ENCODE results near the gene IGFBP1. TPM values are rescaled to one million over a fixed set of nuclear protein-coding genes. Genes with fewer than 3 reads are reported as not detected.
A peak's percentile ranks its signal among the peaks of the same experiment; 100 is the strongest.
"Not testable (repeated sequence)": the region's sequence is repeated elsewhere in the genome, so short reads cannot be mapped to it uniquely, and the experiment has no call there.

The IGFBP1 gene
- polyA plus RNA-seq (2011; rRNA removed) = 8.4 and 16.9 TPM in 2 replicates
- 3.7 and 5.8 TPM in 2 replicates for polyA plus RNA-seq (2012; cell fraction: cytosol; rRNA removed)
- polyA plus RNA-seq (2012; cell fraction: nucleus; rRNA removed) = 12.8 and 23.6 TPM in 2 replicates
- polyA plus RNA-seq (2017; fragmentation: RNase III; extraction: RNeasy Plus Mini Kit Qiagen cat#74134 plus additional on column Dnase treatment) = 2.7 to 4.4 TPM (median 4.2 TPM) in 3 replicates
- 1.7 and 2.1 TPM in 2 replicates for polyA minus RNA-seq (2011; rRNA and poly(A)+ RNA removed)

DNA sequence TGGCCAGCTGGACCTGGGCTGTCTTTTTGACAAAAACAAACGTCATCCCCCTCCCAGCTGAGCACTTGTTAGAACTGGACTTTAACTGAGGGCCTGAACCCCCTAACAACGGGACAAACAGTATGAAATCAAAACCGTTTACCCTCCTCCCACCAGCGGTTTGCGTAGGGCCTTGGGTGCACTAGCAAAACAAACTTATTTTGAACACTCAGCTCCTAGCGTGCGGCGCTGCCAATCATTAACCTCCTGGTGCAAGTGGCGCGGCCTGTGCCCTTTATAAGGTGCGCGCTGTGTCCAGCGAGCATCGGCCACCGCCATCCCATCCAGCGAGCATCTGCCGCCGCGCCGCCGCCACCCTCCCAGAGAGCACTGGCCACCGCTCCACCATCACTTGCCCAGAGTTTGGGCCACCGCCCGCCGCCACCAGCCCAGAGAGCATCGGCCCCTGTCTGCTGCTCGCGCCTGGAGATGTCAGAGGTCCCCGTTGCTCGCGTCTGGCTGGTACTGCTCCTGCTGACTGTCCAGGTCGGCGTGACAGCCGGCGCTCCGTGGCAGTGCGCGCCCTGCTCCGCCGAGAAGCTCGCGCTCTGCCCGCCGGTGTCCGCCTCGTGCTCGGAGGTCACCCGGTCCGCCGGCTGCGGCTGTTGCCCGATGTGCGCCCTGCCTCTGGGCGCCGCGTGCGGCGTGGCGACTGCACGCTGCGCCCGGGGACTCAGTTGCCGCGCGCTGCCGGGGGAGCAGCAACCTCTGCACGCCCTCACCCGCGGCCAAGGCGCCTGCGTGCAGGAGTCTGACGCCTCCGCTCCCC, at the start of gene IGFBP1:
TSS of gene IGFBP1 (plus strand) at position 304 of the 808 bp plus-strand sequence. CDS start at position 469, 165 bp downstream.
- 1% methylated on average over 14 of the region's 73 CpGs for WGBS (ENCODE audit: missing lambda C conversion rate)
- peaks cover 50% of the 10 kb centered on the region for H3K4me1 ChIP-seq
- no peaks in the 10 kb centered on the region for H3K9me3 ChIP-seq
- peak within 1 kb of the TSS; percentile 97 for H3K4me2 ChIP-seq
- TF ChIP-seq, protein P1, sequence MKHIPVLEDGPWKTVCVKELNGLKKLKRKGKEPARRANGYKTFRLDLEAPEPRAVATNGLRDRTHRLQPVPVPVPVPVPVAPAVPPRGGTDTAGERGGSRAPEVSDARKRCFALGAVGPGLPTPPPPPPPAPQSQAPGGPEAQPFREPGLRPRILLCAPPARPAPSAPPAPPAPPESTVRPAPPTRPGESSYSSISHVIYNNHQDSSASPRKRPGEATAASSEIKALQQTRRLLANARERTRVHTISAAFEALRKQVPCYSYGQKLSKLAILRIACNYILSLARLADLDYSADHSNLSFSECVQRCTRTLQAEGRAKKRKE (CRISPR knock-in tag; IDR thresholded peaks at IDR 0.05; ENCODE audit: low read depth) = 0 out of 2 replicates have a peak, but pooled peaks have one; percentile 36
- TF ChIP-seq, protein P2, sequence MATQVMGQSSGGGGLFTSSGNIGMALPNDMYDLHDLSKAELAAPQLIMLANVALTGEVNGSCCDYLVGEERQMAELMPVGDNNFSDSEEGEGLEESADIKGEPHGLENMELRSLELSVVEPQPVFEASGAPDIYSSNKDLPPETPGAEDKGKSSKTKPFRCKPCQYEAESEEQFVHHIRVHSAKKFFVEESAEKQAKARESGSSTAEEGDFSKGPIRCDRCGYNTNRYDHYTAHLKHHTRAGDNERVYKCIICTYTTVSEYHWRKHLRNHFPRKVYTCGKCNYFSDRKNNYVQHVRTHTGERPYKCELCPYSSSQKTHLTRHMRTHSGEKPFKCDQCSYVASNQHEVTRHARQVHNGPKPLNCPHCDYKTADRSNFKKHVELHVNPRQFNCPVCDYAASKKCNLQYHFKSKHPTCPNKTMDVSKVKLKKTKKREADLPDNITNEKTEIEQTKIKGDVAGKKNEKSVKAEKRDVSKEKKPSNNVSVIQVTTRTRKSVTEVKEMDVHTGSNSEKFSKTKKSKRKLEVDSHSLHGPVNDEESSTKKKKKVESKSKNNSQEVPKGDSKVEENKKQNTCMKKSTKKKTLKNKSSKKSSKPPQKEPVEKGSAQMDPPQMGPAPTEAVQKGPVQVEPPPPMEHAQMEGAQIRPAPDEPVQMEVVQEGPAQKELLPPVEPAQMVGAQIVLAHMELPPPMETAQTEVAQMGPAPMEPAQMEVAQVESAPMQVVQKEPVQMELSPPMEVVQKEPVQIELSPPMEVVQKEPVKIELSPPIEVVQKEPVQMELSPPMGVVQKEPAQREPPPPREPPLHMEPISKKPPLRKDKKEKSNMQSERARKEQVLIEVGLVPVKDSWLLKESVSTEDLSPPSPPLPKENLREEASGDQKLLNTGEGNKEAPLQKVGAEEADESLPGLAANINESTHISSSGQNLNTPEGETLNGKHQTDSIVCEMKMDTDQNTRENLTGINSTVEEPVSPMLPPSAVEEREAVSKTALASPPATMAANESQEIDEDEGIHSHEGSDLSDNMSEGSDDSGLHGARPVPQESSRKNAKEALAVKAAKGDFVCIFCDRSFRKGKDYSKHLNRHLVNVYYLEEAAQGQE (IDR thresholded peaks at IDR 0.05) = no peak
- TF ChIP-seq SREBF2 (IDR thresholded peaks at IDR 0.05) = no peak
- no peak for TF ChIP-seq JUNB (IDR thresholded peaks at IDR 0.05)
- TF ChIP-seq SMC3 (IDR thresholded peaks at IDR 0.05) = no peak
- TF ChIP-seq CBX2 (IDR thresholded peaks at IDR 0.05; ENCODE audit: borderline replicate concordance, low read depth) = no peak
- TF ChIP-seq, protein P3, sequence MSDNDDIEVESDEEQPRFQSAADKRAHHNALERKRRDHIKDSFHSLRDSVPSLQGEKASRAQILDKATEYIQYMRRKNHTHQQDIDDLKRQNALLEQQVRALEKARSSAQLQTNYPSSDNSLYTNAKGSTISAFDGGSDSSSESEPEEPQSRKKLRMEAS (IDR thresholded peaks at IDR 0.05) = peak; percentile 66
- TF ChIP-seq, protein P4, sequence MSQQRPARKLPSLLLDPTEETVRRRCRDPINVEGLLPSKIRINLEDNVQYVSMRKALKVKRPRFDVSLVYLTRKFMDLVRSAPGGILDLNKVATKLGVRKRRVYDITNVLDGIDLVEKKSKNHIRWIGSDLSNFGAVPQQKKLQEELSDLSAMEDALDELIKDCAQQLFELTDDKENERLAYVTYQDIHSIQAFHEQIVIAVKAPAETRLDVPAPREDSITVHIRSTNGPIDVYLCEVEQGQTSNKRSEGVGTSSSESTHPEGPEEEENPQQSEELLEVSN (IDR thresholded peaks at IDR 0.05; ENCODE audit: borderline replicate concordance, low read depth) = 0 out of 2 replicates have a peak, but pooled peaks have one; percentile 53
- TF ChIP-seq POLR2A (IDR thresholded peaks at IDR 0.05; ENCODE audit: low read length) = peak; percentile 22; the same call in 1 of the 2 replicates
- TF ChIP-seq CEBPB (IDR thresholded peaks at IDR 0.05) = no peak
- TF ChIP-seq RARB (CRISPR knock-in tag; IDR thresholded peaks at IDR 0.05) = no peak
- ChIA-PET CTCF (interaction anchor here (0.6 to 7.8 kb wide), 7 partner anchors 12 to 1292 kb away, joined by 3 to 51 read pairs (median 14); partner anchors contain the start of gene IGFBP3), POLR2A (interaction anchor here (2.3 kb wide), 1 partner anchor 33 kb away, joined by 9 read pairs; the partner anchor contains the start of gene IGFBP3)
- H3K27ac ChIP-seq = peak within 1 kb of the TSS; percentile 86 to 89
- ATAC-seq (peak; percentile 74 to 77), DNase-seq (ENCODE audit: low read depth in 1 of 2, low spot score in 1 of 2) (peak in 1 of 2 experiments; percentile 40), FAIRE-seq (no peak)
- H3K4me3 ChIP-seq = peak within 1 kb of the TSS; percentile 74

DNA sequence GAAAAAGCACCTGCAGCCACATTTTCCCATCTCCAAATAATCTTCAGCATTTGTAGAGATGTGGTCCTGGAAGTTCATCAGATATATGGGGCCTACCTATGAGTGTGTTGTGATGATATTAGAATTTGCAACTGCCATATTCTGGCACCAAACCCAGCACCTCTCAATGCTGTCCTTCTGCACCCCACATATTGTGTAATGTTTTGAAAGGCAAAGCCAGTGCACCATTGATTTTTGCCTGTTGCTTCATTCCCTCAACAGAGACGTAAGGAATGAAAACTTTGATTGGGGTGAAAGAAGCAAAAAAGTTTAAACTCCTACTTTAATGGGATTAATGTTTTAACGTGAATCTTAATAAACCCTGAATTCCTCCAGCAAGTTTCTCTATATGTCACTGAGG, 49.4 kb upstream of the IGFBP1 start:
- H3K4me3 ChIP-seq; CTCF ChIA-PET; DNase-seq (ENCODE audit: low read depth in 1 of 2, low spot score in 1 of 2); FAIRE-seq; ATAC-seq; H3K27ac ChIP-seq; H3K4me1 ChIP-seq; POLR2A ChIA-PET; H3K4me2 ChIP-seq; H3K9me3 ChIP-seq: not testable (repeated sequence)
- WGBS (ENCODE audit: missing lambda C conversion rate) = 48% methylated on average over 2 of the region's 2 CpGs

DNA sequence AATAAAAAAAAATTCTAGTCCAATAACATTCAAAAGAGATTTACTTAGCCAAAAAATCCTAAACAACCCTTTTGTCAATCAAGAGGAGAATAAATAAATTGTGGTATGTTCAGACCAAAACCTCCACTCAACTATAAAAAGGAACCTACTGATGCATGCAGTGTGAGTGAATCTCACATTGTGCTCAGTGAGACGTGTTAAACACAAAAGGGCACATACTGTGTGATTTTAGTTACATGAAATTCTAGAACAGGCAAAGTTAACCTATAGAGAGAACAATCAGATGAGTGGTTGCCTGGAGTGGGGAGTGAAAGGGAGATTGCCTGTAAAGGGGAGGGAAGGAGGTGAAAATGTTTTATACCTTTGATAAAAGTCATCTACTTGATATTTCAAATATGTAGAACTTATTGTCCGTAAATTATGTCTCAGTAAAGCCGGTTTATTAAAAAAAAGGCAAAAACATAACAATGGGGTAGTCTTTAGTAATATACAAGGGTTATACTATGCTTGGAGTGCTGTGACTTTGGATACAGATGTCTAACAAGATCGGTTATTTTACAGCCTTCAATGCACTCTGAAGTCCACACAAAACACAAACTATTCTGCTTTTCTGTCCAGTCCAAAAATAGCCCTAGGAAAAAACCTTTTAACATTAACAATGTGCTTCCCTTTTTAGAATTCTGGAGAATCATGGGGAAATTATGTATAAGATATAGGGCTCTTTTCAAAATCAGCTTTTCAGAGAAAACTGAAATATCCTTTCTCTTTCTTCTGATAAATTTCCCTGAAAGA, 46.2 kb upstream of the IGFBP1 start:
- CTCF ChIA-PET = not testable (repeated sequence)

DNA sequence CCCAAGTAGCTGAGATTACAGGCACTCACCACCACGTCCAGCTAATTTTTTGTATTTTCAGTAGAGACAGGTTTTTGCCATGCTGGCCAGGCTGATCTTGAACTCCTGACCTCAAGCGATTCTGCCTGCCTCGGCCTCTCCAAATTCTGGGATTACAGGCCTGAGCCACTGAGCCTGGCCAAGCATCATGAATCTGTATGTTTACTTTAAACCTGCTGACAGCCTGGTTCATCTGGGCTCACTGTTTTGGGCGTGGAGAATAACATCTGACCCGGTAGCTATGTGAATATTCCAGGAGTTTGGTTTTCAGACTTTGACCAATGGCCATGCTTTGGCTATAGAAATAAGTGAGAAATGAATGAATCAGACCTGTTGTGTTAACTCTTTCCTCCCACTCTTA, 41.8 kb upstream of the IGFBP1 start:
- WGBS (ENCODE audit: missing lambda C conversion rate) = 38% methylated on average over 5 of the region's 5 CpGs
- H3K4me3 ChIP-seq, H3K4me1 ChIP-seq, H3K4me2 ChIP-seq, H3K27ac ChIP-seq, H3K9me3 ChIP-seq, FAIRE-seq, POLR2A ChIA-PET: not testable (repeated sequence)
- DNase-seq (ENCODE audit: low read depth in 1 of 2, low spot score in 1 of 2) = peak in 1 of 2 experiments; percentile 16
- CTCF ChIA-PET = interaction anchor here (1.1 kb wide), 1 partner anchor 11 kb away, joined by 3 read pairs; no protein-coding TSS in a partner anchor
- peak in 1 of 2 experiments; percentile 42; a peak in 3 of 6 replicates for ATAC-seq

More for the DNA sequence above, 46.2 kb upstream of the IGFBP1 start:
- POLR2A ChIA-PET; H3K4me2 ChIP-seq; ATAC-seq; H3K4me3 ChIP-seq; FAIRE-seq; H3K4me1 ChIP-seq; H3K9me3 ChIP-seq; H3K27ac ChIP-seq; DNase-seq (ENCODE audit: low read depth in 1 of 2, low spot score in 1 of 2): not testable (repeated sequence)
- 35% methylated on average over 4 of the region's 4 CpGs for WGBS (ENCODE audit: missing lambda C conversion rate)

DNA sequence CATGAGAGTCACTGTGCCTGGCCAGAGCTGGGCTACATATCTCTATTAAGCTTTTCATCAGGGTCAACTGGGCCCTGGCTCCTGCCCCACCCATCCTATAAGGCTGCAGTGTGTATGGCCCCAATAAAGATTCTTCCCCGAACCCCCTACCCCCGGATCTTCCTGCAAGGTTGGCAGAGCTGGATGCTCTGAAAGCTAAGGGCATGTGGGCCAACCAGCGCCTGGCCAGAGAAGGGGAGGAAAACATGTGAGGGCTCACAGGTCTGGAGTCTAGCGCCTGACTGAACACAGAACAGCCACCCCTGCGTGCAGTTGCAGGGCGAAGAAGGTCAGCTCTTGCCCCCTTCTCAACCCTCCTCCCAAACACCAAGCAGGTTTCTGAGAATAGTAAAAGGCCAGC, 39.6 kb upstream of the IGFBP1 start:
- FAIRE-seq; H3K9me3 ChIP-seq; CTCF ChIA-PET; H3K4me2 ChIP-seq; H3K4me3 ChIP-seq; H3K4me1 ChIP-seq; ATAC-seq; DNase-seq (ENCODE audit: low read depth in 1 of 2, low spot score in 1 of 2); POLR2A ChIA-PET; H3K27ac ChIP-seq: not testable (repeated sequence)
- WGBS (ENCODE audit: missing lambda C conversion rate) = 74% methylated on average over 6 of the region's 6 CpGs

DNA sequence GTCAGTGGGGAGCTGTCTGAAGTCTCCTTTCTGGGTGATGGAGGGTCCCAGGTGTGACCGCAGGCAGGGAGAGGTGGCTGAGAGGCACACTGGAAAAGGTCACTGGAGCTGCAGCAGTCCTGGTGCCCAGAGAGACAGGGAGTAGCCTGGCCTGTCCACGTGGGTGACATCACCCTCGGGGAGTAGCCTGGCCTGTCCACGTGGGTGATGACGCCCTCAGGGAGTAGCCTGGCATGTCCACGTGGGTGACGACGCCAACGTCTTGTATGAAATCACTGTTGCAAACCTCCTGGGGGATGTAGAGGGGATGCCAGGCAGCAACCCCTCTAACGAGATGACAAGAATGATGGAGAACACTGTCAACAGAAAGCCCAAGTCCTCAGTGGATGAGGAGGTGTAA, 35.3 kb upstream of the IGFBP1 start:
- 56% methylated on average over 8 of the region's 10 CpGs for WGBS (ENCODE audit: missing lambda C conversion rate)
- CTCF ChIA-PET = interaction anchor here (2.3 kb wide), 1 partner anchor 1328 kb away, joined by 6 read pairs; no protein-coding TSS in a partner anchor
- H3K4me1 ChIP-seq; FAIRE-seq; DNase-seq (ENCODE audit: low read depth in 1 of 2, low spot score in 1 of 2); H3K4me2 ChIP-seq; H3K4me3 ChIP-seq; H3K27ac ChIP-seq; H3K9me3 ChIP-seq; POLR2A ChIA-PET: not testable (repeated sequence)
- ATAC-seq = peak; percentile 74 to 90; a peak in 5 of 6 replicates
